Non-pigmented ciliary epithelial cell (primary cell): ENCODE results near the gene CBL.
"Not testable (repeated sequence)": the region's sequence is repeated elsewhere in the genome, so short reads cannot be mapped to it uniquely, and the experiment has no call there.

Experiments
- DNase-seq: peaks from one replicate; pipeline ENCODE4 v3.0.0-alpha.2; 2010; ENCODE audit warnings: low read depth

The CBL gene

GRCh38 chr11:119218141-119218878 lies 12.2 kb downstream of the CBL start:
- DNase-seq = peak; percentile 92

- DNase-seq = no peak
These were observed 16.2 kb downstream of the CBL start for GRCh38 chr11:119222308-119222707.

GRCh38 chr11:119222891-119223290 lies 16.8 kb downstream of the CBL start:
- no peak for DNase-seq

- DNase-seq = no peak
These were observed 17.7 kb downstream of the CBL start for GRCh38 chr11:119223856-119224255.

GRCh38 chr11:119228535-119229287 lies 22.6 kb downstream of the CBL start:
- DNase-seq = not testable (repeated sequence)

- no peak for DNase-seq
These were observed 23.1 kb downstream of the CBL start for GRCh38 chr11:119229288-119229672.

GRCh38 chr11:119229741-119230140 lies 23.6 kb downstream of the CBL start:
- no peak for DNase-seq

GRCh38 chr11:119236490-119236889 lies 30.4 kb downstream of the CBL start:
- DNase-seq = no peak

- no peak for DNase-seq
These were observed 30.8 kb downstream of the CBL start for GRCh38 chr11:119236891-119237290.

GRCh38 chr11:119237515-119237914 lies 31.4 kb downstream of the CBL start:
- no peak for DNase-seq

- no peak for DNase-seq
These were observed 42.9 kb downstream of the CBL start for GRCh38 chr11:119248750-119249670.

- no peak for DNase-seq
These were observed 43.5 kb downstream of the CBL start for GRCh38 chr11:119249671-119250010.

- no peak for DNase-seq
These were observed 45.0 kb downstream of the CBL start for GRCh38 chr11:119251114-119251513.

GRCh38 chr11:119254239-119254638 lies 48.1 kb downstream of the CBL start:
- no peak for DNase-seq

GRCh38 chr11:119258180-119258579 lies 52.0 kb downstream of the CBL start:
- no peak for DNase-seq

- no peak for DNase-seq
These were observed 52.8 kb downstream of the CBL start for GRCh38 chr11:119258983-119259382.

- DNase-seq = peak; percentile 15
These were observed 56.7 kb downstream of the CBL start for GRCh38 chr11:119262668-119263351.

- no peak for DNase-seq
These were observed 57.3 kb downstream of the CBL start for GRCh38 chr11:119263352-119263940.

- DNase-seq = no peak
These were observed 59.9 kb downstream of the CBL start for GRCh38 chr11:119266063-119266462.

- DNase-seq = no peak
These were observed 60.5 kb downstream of the CBL start for GRCh38 chr11:119266517-119267255.

GRCh38 chr11:119267645-119268044 lies 61.5 kb downstream of the CBL start:
- no peak for DNase-seq
